22Rv1 (cell line): ENCODE measurements around the gene FHIT.

Experiments
- CTCF ChIP-seq: fragments of 450-650 bp; IDR thresholded peaks from 2 replicates; pipeline ENCODE4 v1.5.1; 2017; ENCODE audit warnings: mild to moderate bottlenecking
- ZFX ChIP-seq: fragments of 450-650 bp; IDR thresholded peaks from 2 replicates; pipeline ENCODE4 v1.6.1; 2017; ENCODE audit warnings: antibody characterized with exemption, borderline replicate concordance

GRCh38 chr3:59800481-59800880 is 1450.8 kb downstream of the FHIT start:
- no peak for TF ChIP-seq CTCF
- TF ChIP-seq ZFX: no peak
